Breast epithelium (tissue), 4 donors: ENCODE measurements around the gene MT1E. TPM values are rescaled to one million over a fixed set of nuclear protein-coding genes. Genes with fewer than 3 reads are reported as not detected.
"Not testable (repeated sequence)": the region's sequence is repeated elsewhere in the genome, so short reads cannot be mapped to it uniquely, and the experiment has no call there.

Experiments used
- DNase-seq, 2 donors: peaks; one replicate each; pipeline ENCODE4 v3.0.0-alpha.2; 2019; ENCODE audit warnings: low spot score in 2 of 2
- H3K27ac ChIP-seq, 2 donors: fragments of 200-600 bp; sonication (generic) in 1 of 2; one replicate each; pipeline ENCODE4 v1.5.1; 2016 to 2019; ENCODE audit warnings: mild to moderate bottlenecking in 1 of 2
- H3K27me3 ChIP-seq, 2 donors: fragments of 200-600 bp; sonication (generic) in 1 of 2; one replicate each; pipeline versions ENCODE4 v1.5.1 to v1.6.0; 2017 to 2019; ENCODE audit warnings: control low read depth in 1 of 2, mild to moderate bottlenecking in 1 of 2
- H3K36me3 ChIP-seq: fragments of 200-600 bp; one replicate; pipeline ENCODE4 v1.5.1; 2019
- H3K4me1 ChIP-seq, 2 donors: fragments of 200-600 bp; sonication (generic); one replicate each; pipeline ENCODE4 v1.5.1; 2016 to 2019; ENCODE audit warnings: control low read depth in 1 of 2
- H3K4me3 ChIP-seq, 3 donors: fragments of 200-600 bp; sonication (generic); 1 replicate in 2 of 3; 2 replicates in 1 of 3; pipeline ENCODE4 v1.5.1; 2016 to 2019; ENCODE audit warnings: mild to moderate bottlenecking in 3 of 3, moderate library complexity in 2 of 3
- H3K9me3 ChIP-seq, 2 donors: fragments of 200-600 bp; sonication (generic) in 1 of 2; one replicate each; pipeline ENCODE4 v1.5.1; 2016 to 2019; ENCODE audit warnings: control low read depth in 1 of 2
- CTCF ChIP-seq, 3 donors: fragments of 450-650 bp; IDR thresholded peaks; one replicate each; pipeline ENCODE4 v1.5.1; 2016 to 2017; ENCODE audit warnings: antibody characterized with exemption in 3 of 3, mild to moderate bottlenecking in 3 of 3, moderate library complexity in 3 of 3
- POLR2A ChIP-seq: fragments of 450-650 bp; IDR thresholded peaks from one replicate; pipeline ENCODE4 v1.6.1; 2016; ENCODE audit warnings: antibody characterized with exemption, mild to moderate bottlenecking, moderate library complexity
- POLR2AphosphoS5 ChIP-seq, 3 donors: sonication (generic); formaldehyde crosslinking; IDR thresholded peaks; one replicate each; pipeline ENCODE4 v1.6.1; 2017; ENCODE audit warnings: antibody characterized with exemption in 3 of 3
- intact Hi-C: fragments of 100-400 bp; cut with DNase I; formaldehyde crosslinking; loops from one replicate; pipeline ENCODE4 v1.15.1; 2023; ENCODE audit warnings: low total_unique reads
- total RNA-seq, 3 donors: library from RNA; depleted of rRNA; stranded (reverse); fragments of >200 nt; gene quantifications; one replicate each; pipeline ENCODE4 v1.1.0, GENCODE V29; 2016

Gene MT1E
- total RNA-seq, 3 donors from 2014 or later, result 284 to 698 (median 513) TPM

GRCh38 chr16:56615353-56615752 lies 10.2 kb upstream of the MT1E start:
- Histone ChIP-seq H3K4me1 (peaks cover 6 to 8% of the 10 kb centered on the region in 2 donors), H3K27ac (no peak overlapping the region), H3K4me3 (no peak overlapping the region), H3K9me3 (no peaks in the 10 kb centered on the region), H3K36me3 (no peaks in the 10 kb centered on the region), H3K27me3 (no peaks in the 10 kb centered on the region)
- intact Hi-C loops, result no loop called here
- DNase-seq, result no peak
- no peak for TF ChIP-seq POLR2AphosphoS5 (IDR thresholded peaks at IDR 0.05)
- TF ChIP-seq POLR2A, result no peak
- no peak for TF ChIP-seq CTCF (IDR thresholded peaks at IDR 0.05)

GRCh38 chr16:56616608-56617211 lies 8.9 kb upstream of the MT1E start:
- H3K4me1 ChIP-seq, result no peaks in the 10 kb centered on the region
- peak overlapping the region; percentile 71 to 72 for H3K27ac ChIP-seq
- intact Hi-C loops, result no loop called here
- no peaks in the 10 kb centered on the region for H3K9me3 ChIP-seq
- DNase-seq, result no peak
- H3K36me3 ChIP-seq, result no peaks in the 10 kb centered on the region
- H3K4me3 ChIP-seq, result peak overlapping the region; percentile 36 to 63 (median 47)
- no peaks in the 10 kb centered on the region for H3K27me3 ChIP-seq
- TF ChIP-seq POLR2A, result no peak
- no peak for TF ChIP-seq POLR2AphosphoS5 (IDR thresholded peaks at IDR 0.05)
- TF ChIP-seq CTCF (IDR thresholded peaks at IDR 0.05), result no peak

- H3K4me3 ChIP-seq, result peak overlapping the region; percentile 36 to 63 (median 47)
- intact Hi-C loops, result no loop called here
- H3K36me3 ChIP-seq, result no peaks in the 10 kb centered on the region
- no peak for TF ChIP-seq POLR2A
- TF ChIP-seq POLR2AphosphoS5 (IDR thresholded peaks at IDR 0.05), result peak in 1 of 3 donors; percentile 12
- DNase-seq, result peak; percentile 54 to 65
- H3K27ac ChIP-seq, result peak overlapping the region; percentile 71 to 72
- no peaks in the 10 kb centered on the region for H3K27me3 ChIP-seq
- no peaks in the 10 kb centered on the region for H3K9me3 ChIP-seq
- H3K4me1 ChIP-seq, result no peaks in the 10 kb centered on the region
Observed at GRCh38 chr16:56617212-56618085, 8.1 kb upstream of the MT1E start.

GRCh38 chr16:56618138-56618537 lies 7.4 kb upstream of the MT1E start:
- TF ChIP-seq POLR2A, result no peak
- no peak for TF ChIP-seq CTCF (IDR thresholded peaks at IDR 0.05)
- no peak for TF ChIP-seq POLR2AphosphoS5 (IDR thresholded peaks at IDR 0.05)
- DNase-seq, result no peak
- Histone ChIP-seq H3K27ac (peak overlapping the region in 1 of 2 donors; percentile 48), H3K4me1 (no peaks in the 10 kb centered on the region), H3K4me3 (peak overlapping the region in 2 of 3 donors; percentile 47 to 63), H3K27me3 (no peaks in the 10 kb centered on the region), H3K36me3 (no peaks in the 10 kb centered on the region), H3K9me3 (no peaks in the 10 kb centered on the region)
- intact Hi-C loops, result no loop called here

GRCh38 chr16:56620339-56620897 lies 5.2 kb upstream of the MT1E start:
- no peaks in the 10 kb centered on the region for H3K4me1 ChIP-seq
- intact Hi-C loops, result no loop called here
- TF ChIP-seq POLR2AphosphoS5 (IDR thresholded peaks at IDR 0.05), result no peak
- no peak for TF ChIP-seq CTCF (IDR thresholded peaks at IDR 0.05)
- no peak for TF ChIP-seq POLR2A
- no peak overlapping the region for H3K27ac ChIP-seq
- H3K27me3 ChIP-seq, result no peaks in the 10 kb centered on the region
- H3K4me3 ChIP-seq, result no peak overlapping the region
- no peak for DNase-seq
- no peaks in the 10 kb centered on the region for H3K9me3 ChIP-seq
- no peaks in the 10 kb centered on the region for H3K36me3 ChIP-seq

GRCh38 chr16:56621665-56622445 lies 3.7 kb upstream of the MT1E start:
- H3K4me1 ChIP-seq, DNase-seq, H3K27ac ChIP-seq, H3K9me3 ChIP-seq, H3K36me3 ChIP-seq, intact Hi-C loops, H3K27me3 ChIP-seq, H3K4me3 ChIP-seq: not testable (repeated sequence)

GRCh38 chr16:56623184-56623583 lies 2.4 kb upstream of the MT1E start:
- H3K4me1 ChIP-seq, H3K27me3 ChIP-seq, DNase-seq, H3K36me3 ChIP-seq, H3K9me3 ChIP-seq, intact Hi-C loops, H3K4me3 ChIP-seq, H3K27ac ChIP-seq: not testable (repeated sequence)
